ENCODE data around the gene DNAH10. TPM values are rescaled to one million over a fixed set of nuclear protein-coding genes. Genes with fewer than 3 reads are reported as not detected.

DNAH10 gene
- total RNA-seq, 4 donors from 2014 or later = 0.14 to 0.20 TPM; not detected in 2

GRCh38 chr12:123799227-123799626 is 37.1 kb downstream of the DNAH10 start:
- H3K36me3 ChIP-seq = no peaks in the 10 kb centered on the region
- DNase-seq = no peak
- TF ChIP-seq EP300 (IDR thresholded peaks at IDR 0.05; ENCODE audit: low read depth) = no peak
- TF ChIP-seq POLR2A (IDR thresholded peaks at IDR 0.05) = no peak
- no peak for TF ChIP-seq POLR2AphosphoS5 (IDR thresholded peaks at IDR 0.05)
- intact Hi-C loops (cut with DNase I; ENCODE audit: low total_unique reads) = no loop called here
- in situ Hi-C loops (cut with MboI; ENCODE audit: low pct_ligation_motif_present in 1 of 4, low pct_unique_long_range_greater_than_20kb in 1 of 4, low sequenced_read_pairs in 3 of 4) = no loop called here
- no peak overlapping the region for H3K27ac ChIP-seq
- H3K9me3 ChIP-seq = no peaks in the 10 kb centered on the region
- H3K4me3 ChIP-seq = no peak overlapping the region
- WGBS, 2 donors (ENCODE audit: low coverage in 1 of 2) = 95% methylated on average over 6 to 13 of the region's 13 CpGs
- H3K4me1 ChIP-seq = no peaks in the 10 kb centered on the region
- H3K27me3 ChIP-seq = no peaks in the 10 kb centered on the region

DNA sequence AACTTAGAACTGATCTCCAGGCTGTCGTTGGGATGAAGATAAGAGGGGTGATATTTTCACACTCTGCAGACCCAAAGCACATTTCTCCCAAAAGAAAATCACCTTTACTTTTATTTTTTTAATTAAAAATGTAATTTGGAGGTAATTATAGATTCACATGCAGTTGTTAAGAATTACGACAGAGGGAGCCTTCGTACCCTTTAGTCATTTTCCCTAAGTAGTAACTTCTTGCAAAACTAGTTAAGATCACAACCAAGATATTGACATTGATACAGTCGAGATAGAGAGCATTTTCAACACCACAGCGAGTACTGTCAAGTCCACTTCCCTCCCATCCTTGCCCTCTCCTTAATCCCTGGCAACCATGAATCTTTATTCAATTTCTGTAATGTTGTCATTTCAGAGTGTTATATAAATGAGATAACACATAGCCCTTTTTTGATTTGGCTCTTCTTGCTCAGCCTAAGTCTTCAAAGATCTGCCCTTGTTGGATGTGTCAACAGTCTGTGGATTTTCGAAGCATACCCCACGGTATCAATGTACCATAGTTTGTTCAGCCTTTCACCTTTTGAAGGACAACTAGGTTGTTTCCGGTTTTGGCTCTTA is 39.6 kb downstream of the DNAH10 start:
- Histone ChIP-seq H3K27ac (no peak overlapping the region), H3K27me3 (no peaks in the 10 kb centered on the region), H3K9me3 (no peaks in the 10 kb centered on the region), H3K4me3 (no peak overlapping the region), H3K4me1 (no peaks in the 10 kb centered on the region), H3K36me3 (no peaks in the 10 kb centered on the region)
- TF ChIP-seq CTCF (IDR thresholded peaks at IDR 0.05) = peak; percentile 12 to 42 (median 30)
- no peak for TF ChIP-seq EP300 (IDR thresholded peaks at IDR 0.05; ENCODE audit: low read depth)
- no peak for TF ChIP-seq POLR2AphosphoS5 (IDR thresholded peaks at IDR 0.05)
- no peak for TF ChIP-seq POLR2A (IDR thresholded peaks at IDR 0.05)
- intact Hi-C loops (cut with DNase I; ENCODE audit: low total_unique reads) = no loop called here
- DNase-seq = no peak
- 39 to 45% methylated on average over 7 to 8 of the region's 8 CpGs for WGBS, 2 donors (ENCODE audit: low coverage in 1 of 2)
- in situ Hi-C loops (cut with MboI; ENCODE audit: low pct_ligation_motif_present in 1 of 4, low pct_unique_long_range_greater_than_20kb in 1 of 4, low sequenced_read_pairs in 3 of 4) = no loop called here

DNA sequence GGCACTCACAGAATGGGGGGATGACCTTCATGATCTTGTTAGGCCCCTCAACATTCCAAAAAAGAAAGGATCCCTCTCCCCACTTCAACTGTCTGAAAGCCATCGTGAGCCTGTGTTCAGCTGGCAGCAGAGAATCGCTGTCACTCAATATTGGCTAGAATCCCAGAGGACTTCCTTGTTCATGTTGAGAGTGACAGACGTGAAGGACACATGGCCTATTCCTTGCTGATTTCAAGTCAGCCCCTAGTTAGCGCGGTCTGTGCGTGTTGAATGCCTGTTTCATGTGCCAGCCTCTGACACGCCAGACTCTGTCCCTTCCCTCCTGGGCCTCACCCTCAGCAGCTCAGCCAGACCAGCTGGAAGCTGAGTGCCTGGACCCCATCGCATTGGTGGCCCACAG is 43.1 kb downstream of the DNAH10 start:
- Histone ChIP-seq H3K27me3 (no peaks in the 10 kb centered on the region), H3K4me3 (no peak overlapping the region), H3K4me1 (no peaks in the 10 kb centered on the region), H3K9me3 (no peaks in the 10 kb centered on the region), H3K27ac (no peak overlapping the region), H3K36me3 (no peaks in the 10 kb centered on the region)
- DNase-seq = no peak
- WGBS, 2 donors (ENCODE audit: low coverage in 1 of 2) = 71 to 100% methylated on average over 1 to 8 of the region's 8 CpGs
- no peak for TF ChIP-seq CTCF (IDR thresholded peaks at IDR 0.05)
- TF ChIP-seq EP300 (IDR thresholded peaks at IDR 0.05; ENCODE audit: low read depth) = no peak
- TF ChIP-seq POLR2AphosphoS5 (IDR thresholded peaks at IDR 0.05) = no peak
- no peak for TF ChIP-seq POLR2A (IDR thresholded peaks at IDR 0.05)
- in situ Hi-C loops (cut with MboI; ENCODE audit: low pct_ligation_motif_present in 1 of 4, low pct_unique_long_range_greater_than_20kb in 1 of 4, low sequenced_read_pairs in 3 of 4) = no loop called here
- intact Hi-C loops (cut with DNase I; ENCODE audit: low total_unique reads) = no loop called here

GRCh38 chr12:123807002-123807401 is 44.9 kb downstream of the DNAH10 start:
- TF ChIP-seq POLR2AphosphoS5 (IDR thresholded peaks at IDR 0.05) (no peak), EP300 (IDR thresholded peaks at IDR 0.05; ENCODE audit: low read depth) (no peak), CTCF (IDR thresholded peaks at IDR 0.05) (no peak), POLR2A (IDR thresholded peaks at IDR 0.05) (no peak)
- H3K27ac ChIP-seq = no peak overlapping the region
- intact Hi-C loops (cut with DNase I; ENCODE audit: low total_unique reads) (no loop called here), in situ Hi-C loops (cut with MboI; ENCODE audit: low pct_ligation_motif_present in 1 of 4, low pct_unique_long_range_greater_than_20kb in 1 of 4, low sequenced_read_pairs in 3 of 4) (no loop called here)
- H3K27me3 ChIP-seq = no peaks in the 10 kb centered on the region
- no peak for DNase-seq
- WGBS, 2 donors (ENCODE audit: low coverage in 1 of 2) = 92 to 96% methylated on average over 4 of the region's 4 CpGs
- no peak overlapping the region for H3K4me3 ChIP-seq
- no peaks in the 10 kb centered on the region for H3K9me3 ChIP-seq
- H3K4me1 ChIP-seq = no peaks in the 10 kb centered on the region
- H3K36me3 ChIP-seq = no peaks in the 10 kb centered on the region

- no peak for DNase-seq
- Histone ChIP-seq H3K36me3 (no peaks in the 10 kb centered on the region), H3K9me3 (no peaks in the 10 kb centered on the region), H3K27ac (no peak overlapping the region), H3K27me3 (no peaks in the 10 kb centered on the region), H3K4me1 (no peaks in the 10 kb centered on the region), H3K4me3 (no peak overlapping the region)
- 20 to 25% methylated on average over 1 to 2 of the region's 2 CpGs for WGBS, 2 donors (ENCODE audit: low coverage in 1 of 2)
- intact Hi-C loops (cut with DNase I; ENCODE audit: low total_unique reads) (no loop called here), in situ Hi-C loops (cut with MboI; ENCODE audit: low pct_ligation_motif_present in 1 of 4, low pct_unique_long_range_greater_than_20kb in 1 of 4, low sequenced_read_pairs in 3 of 4) (no loop called here)
- TF ChIP-seq EP300 (IDR thresholded peaks at IDR 0.05; ENCODE audit: low read depth) = no peak
- no peak for TF ChIP-seq POLR2AphosphoS5 (IDR thresholded peaks at IDR 0.05)
- TF ChIP-seq POLR2A (IDR thresholded peaks at IDR 0.05) = no peak
- no peak for TF ChIP-seq CTCF (IDR thresholded peaks at IDR 0.05)
These were observed 45.6 kb downstream of the DNAH10 start for GRCh38 chr12:123807670-123808069.
